Lower lobe of right lung (tissue), 2 donors: ENCODE measurements around the gene DCDC1. TPM values are rescaled to one million over a fixed set of nuclear protein-coding genes. Genes with fewer than 3 reads are reported as not detected.

Source experiments
- ATAC-seq, 2 donors: fragments of 200-7000 bp; cut with Tn5 transposase; one replicate each; pipeline ENCODE4 v1.9.1; 2020 to 2022; ENCODE audit warnings: mild to moderate bottlenecking in 2 of 2, moderate library complexity in 2 of 2
- DNase-seq: peaks from one replicate; pipeline ENCODE4 v3.0.0-alpha.2; 2020
- H3K27ac ChIP-seq: fragments of 200-600 bp; one replicate; pipeline ENCODE4 v1.8.0; 2022
- H3K27me3 ChIP-seq: fragments of 200-600 bp; one replicate; pipeline ENCODE4 v1.8.0; 2022; ENCODE audit warnings: low read depth
- H3K36me3 ChIP-seq: fragments of 200-600 bp; one replicate; pipeline ENCODE4 v1.8.0; 2022; ENCODE audit warnings: mild to moderate bottlenecking
- H3K4me1 ChIP-seq: fragments of 200-600 bp; one replicate; pipeline ENCODE4 v1.8.0; 2022
- H3K4me3 ChIP-seq: fragments of 200-600 bp; one replicate; pipeline ENCODE4 v1.8.0; 2022; ENCODE audit warnings: mild to moderate bottlenecking
- H3K9me3 ChIP-seq: fragments of 200-600 bp; one replicate; pipeline ENCODE4 v1.8.0; 2022
- CTCF ChIP-seq: fragments of 200-600 bp; IDR thresholded peaks from one replicate; pipeline ENCODE4 v1.8.0; 2022; ENCODE audit warnings: antibody characterized with exemption, mild to moderate bottlenecking
- intact Hi-C: fragments of 100-400 bp; cut with DNase I; formaldehyde crosslinking; loops from one replicate; pipeline ENCODE4 v1.11.0; 2022
- total RNA-seq: library from RNA; stranded (reverse); fragmentation: NEBNext Ultra II Directional; extraction: Animal tissue kit (Norgen Biotek cat#: 25700); gene quantifications from one replicate; pipeline ENCODE4 v1.2.1, GENCODE V29; 2021
- donor health status: DM: no; HTN: yes; CAD: no; lungs with severe emphysema.

The DCDC1 gene
- total RNA-seq, 1 donor from 2014 or later = 4.1 TPM

GRCh38 chr11:31173926-31174680 is 195.4 kb downstream of the DCDC1 start:
- ATAC-seq (no peak), DNase-seq (no peak)
- Histone ChIP-seq H3K27ac (no peak overlapping the region), H3K27me3 (no peaks in the 10 kb centered on the region), H3K9me3 (peaks cover 9% of the 10 kb centered on the region), H3K4me1 (no peaks in the 10 kb centered on the region), H3K36me3 (no peaks in the 10 kb centered on the region), H3K4me3 (no peak overlapping the region)
- TF ChIP-seq CTCF = no peak
- intact Hi-C loops = no loop called here

GRCh38 chr11:31160504-31161422 is 208.8 kb downstream of the DCDC1 start:
- peak; percentile 29 for TF ChIP-seq CTCF
- H3K27ac ChIP-seq = no peak overlapping the region
- no peaks in the 10 kb centered on the region for H3K4me1 ChIP-seq
- DNase-seq (no peak), ATAC-seq (no peak)
- no peaks in the 10 kb centered on the region for H3K36me3 ChIP-seq
- no peaks in the 10 kb centered on the region for H3K9me3 ChIP-seq
- intact Hi-C loops = no loop called here
- no peak overlapping the region for H3K4me3 ChIP-seq
- H3K27me3 ChIP-seq = no peaks in the 10 kb centered on the region

- ATAC-seq (no peak), DNase-seq (no peak)
- Histone ChIP-seq H3K27ac (no peak overlapping the region), H3K9me3 (no peaks in the 10 kb centered on the region), H3K36me3 (no peaks in the 10 kb centered on the region), H3K4me1 (no peaks in the 10 kb centered on the region), H3K4me3 (no peak overlapping the region), H3K27me3 (no peaks in the 10 kb centered on the region)
- intact Hi-C loops = no loop called here
- TF ChIP-seq CTCF = no peak
Observed at GRCh38 chr11:31150841-31151240, 218.7 kb downstream of the DCDC1 start.

GRCh38 chr11:31150011-31150410 is 219.5 kb downstream of the DCDC1 start:
- ATAC-seq (no peak), DNase-seq (no peak)
- intact Hi-C loops = no loop called here
- Histone ChIP-seq H3K4me1 (no peaks in the 10 kb centered on the region), H3K27me3 (no peaks in the 10 kb centered on the region), H3K9me3 (no peaks in the 10 kb centered on the region), H3K36me3 (no peaks in the 10 kb centered on the region), H3K4me3 (no peak overlapping the region), H3K27ac (no peak overlapping the region)
- TF ChIP-seq CTCF = no peak

DNA sequence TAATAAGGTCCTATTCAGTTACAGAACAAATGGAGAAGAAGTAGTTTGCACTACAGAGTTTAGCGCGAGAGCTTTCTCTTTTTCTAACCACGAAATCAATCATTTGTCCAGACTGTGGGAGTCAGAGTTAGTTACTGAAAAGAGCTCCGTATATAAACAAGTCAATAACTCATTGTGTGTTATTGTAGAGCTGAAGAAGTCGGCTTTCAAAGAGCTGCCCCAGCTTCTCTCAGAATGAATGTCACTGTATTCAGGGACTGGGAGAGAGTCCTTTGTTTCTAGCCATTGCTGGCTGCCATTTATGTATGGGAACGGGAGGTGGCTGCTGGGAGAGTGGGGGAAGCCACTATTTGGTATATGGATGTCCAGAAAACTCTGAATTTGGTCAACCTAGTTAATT is 227.8 kb downstream of the DCDC1 start:
- ATAC-seq (no peak), DNase-seq (no peak)
- H3K9me3 ChIP-seq = no peaks in the 10 kb centered on the region
- no peaks in the 10 kb centered on the region for H3K36me3 ChIP-seq
- H3K4me1 ChIP-seq = no peaks in the 10 kb centered on the region
- H3K27ac ChIP-seq = no peak overlapping the region
- H3K27me3 ChIP-seq = no peaks in the 10 kb centered on the region
- H3K4me3 ChIP-seq = no peak overlapping the region
- intact Hi-C loops = no loop called here
- TF ChIP-seq CTCF = no peak
